A172 (cell line): Measurements from ENCODE around the gene ELOVL6. TPM values are rescaled to one million over a fixed set of nuclear protein-coding genes. Genes with fewer than 3 reads are reported as not detected.
"Not testable (repeated sequence)": the region's sequence is repeated elsewhere in the genome, so short reads cannot be mapped to it uniquely, and the experiment has no call there.

ENCODE experiments used
- DNase-seq: peaks from one replicate; pipeline ENCODE4 v3.0.0-alpha.2; 2015; ENCODE audit warnings: low spot score
- total RNA-seq: library from RNA; depleted of rRNA; stranded (reverse); fragments of >200 nt; shearing (Covaris generic); gene quantifications from 2 replicates; pipeline ENCODE4 v1.2.3, GENCODE V29; 2014

ELOVL6 gene
- total RNA-seq, 1 experiment from 2014 or later: 7.8 TPM

DNA sequence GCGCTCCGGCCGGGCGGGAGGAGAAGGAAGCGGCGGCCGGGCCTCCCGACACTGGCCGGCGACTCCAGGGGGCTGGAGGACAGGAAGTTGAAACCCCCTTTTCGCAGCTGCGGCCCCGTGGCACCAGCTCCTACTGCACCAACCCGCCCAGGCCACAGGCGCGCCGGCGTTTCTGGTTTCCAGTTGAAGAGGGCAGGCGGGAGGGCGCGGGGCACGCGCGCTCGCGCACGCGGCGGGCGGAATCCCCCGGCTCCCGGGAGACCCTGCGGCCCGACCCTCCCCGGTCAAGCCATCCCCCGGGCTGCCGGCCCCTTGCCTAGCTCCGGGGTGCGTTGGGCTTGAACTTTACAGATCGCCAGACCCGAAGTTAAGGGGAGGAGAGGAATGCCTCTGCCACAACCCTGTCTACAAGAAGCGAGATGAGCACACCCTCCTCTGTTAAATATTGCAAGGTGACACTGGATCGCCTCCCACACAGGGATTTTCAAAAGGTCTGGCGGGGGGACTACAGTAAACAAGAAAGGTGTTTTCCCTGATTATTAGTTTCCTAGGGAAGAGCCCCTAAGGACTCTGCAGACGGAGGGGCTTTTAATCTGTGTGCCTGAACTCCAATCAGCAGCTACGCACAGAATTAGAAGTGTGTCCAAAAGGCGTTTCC, 1.4 kb downstream of the ELOVL6 start:
- peak; percentile 16 for DNase-seq

GRCh38 chr4:110196206-110196870, 2.1 kb downstream of the ELOVL6 start:
- DNase-seq: peak; percentile 21

GRCh38 chr4:110195561-110196205, 2.7 kb downstream of the ELOVL6 start:
- no peak for DNase-seq

GRCh38 chr4:110193822-110194761, 4.3 kb downstream of the ELOVL6 start:
- peak; percentile 95 for DNase-seq

- not testable (repeated sequence) for DNase-seq
Observed at GRCh38 chr4:110193287-110193686, 5.1 kb downstream of the ELOVL6 start.

GRCh38 chr4:110190249-110190648, 8.2 kb downstream of the ELOVL6 start:
- no peak for DNase-seq

- no peak for DNase-seq
Observed at GRCh38 chr4:110188113-110188512, 10.3 kb downstream of the ELOVL6 start.

GRCh38 chr4:110184791-110185155, 13.6 kb downstream of the ELOVL6 start:
- DNase-seq: no peak

- peak; percentile 57 for DNase-seq
Observed at GRCh38 chr4:110184140-110184790, 14.2 kb downstream of the ELOVL6 start.

GRCh38 chr4:110183643-110184042, 14.8 kb downstream of the ELOVL6 start:
- no peak for DNase-seq

DNA sequence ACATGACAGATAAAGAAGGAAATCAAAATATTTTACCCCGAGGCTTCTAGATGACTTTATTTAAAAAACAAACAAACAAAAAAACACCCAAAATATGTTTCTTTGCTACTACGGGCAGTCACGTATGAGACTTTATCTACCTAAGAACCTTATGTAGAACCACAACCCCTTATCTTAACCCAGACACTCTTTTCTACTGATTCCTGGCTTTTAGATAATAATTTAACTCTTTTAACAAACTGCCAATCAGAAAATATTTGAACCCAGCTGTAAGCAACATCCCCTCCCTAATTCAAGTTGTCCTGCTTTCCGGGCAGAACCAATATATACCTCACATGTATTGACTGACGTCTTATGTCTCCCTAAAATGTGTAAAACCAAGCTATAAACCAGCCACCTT, 15.4 kb downstream of the ELOVL6 start:
- DNase-seq: no peak

DNA sequence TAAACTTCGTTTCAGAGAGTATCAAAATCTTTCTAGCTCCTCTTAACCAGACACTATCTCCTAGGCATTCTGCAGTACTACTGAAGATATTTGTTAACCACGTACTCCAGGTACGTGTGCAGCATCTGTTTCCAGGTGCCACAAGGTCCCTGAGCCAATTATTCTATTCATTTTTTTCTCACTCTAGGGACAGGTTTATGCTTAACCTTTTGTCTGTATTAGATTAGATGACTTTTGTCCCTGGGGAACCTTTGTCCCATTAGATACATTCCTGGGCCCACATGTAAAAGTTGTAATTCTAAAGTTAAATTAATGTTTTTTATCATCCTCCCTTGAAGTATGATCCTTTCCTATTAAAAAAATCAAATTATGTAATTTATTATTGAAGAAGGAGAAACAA, 16.5 kb downstream of the ELOVL6 start:
- DNase-seq: no peak

- no peak for DNase-seq
Observed at GRCh38 chr4:110175634-110176033, 22.8 kb downstream of the ELOVL6 start.

GRCh38 chr4:110172972-110173371, 25.4 kb downstream of the ELOVL6 start:
- no peak for DNase-seq

DNA sequence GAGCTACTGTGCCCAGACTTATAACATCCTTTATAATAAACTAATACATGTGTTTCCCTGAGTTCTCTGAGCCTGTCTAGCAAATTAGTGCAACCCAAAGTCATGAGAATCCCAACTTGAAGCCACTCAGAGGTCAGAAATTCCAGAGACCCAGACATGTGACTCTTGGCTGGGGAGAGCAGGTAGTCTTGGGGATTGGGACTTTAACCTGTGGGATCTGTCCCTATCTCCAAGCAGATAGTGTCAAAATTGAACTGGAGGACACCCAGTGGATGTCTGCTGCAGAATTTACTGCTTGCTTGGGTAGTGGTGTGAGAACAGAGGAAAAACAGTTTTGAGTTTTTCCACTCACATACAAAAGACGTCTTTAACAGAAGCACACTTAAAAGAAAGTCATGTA, 26.4 kb downstream of the ELOVL6 start:
- DNase-seq: no peak

- no peak for DNase-seq
Observed at GRCh38 chr4:110170861-110171260, 27.6 kb downstream of the ELOVL6 start.

GRCh38 chr4:110165382-110166286, 32.8 kb downstream of the ELOVL6 start:
- peak; percentile 84 for DNase-seq

DNA sequence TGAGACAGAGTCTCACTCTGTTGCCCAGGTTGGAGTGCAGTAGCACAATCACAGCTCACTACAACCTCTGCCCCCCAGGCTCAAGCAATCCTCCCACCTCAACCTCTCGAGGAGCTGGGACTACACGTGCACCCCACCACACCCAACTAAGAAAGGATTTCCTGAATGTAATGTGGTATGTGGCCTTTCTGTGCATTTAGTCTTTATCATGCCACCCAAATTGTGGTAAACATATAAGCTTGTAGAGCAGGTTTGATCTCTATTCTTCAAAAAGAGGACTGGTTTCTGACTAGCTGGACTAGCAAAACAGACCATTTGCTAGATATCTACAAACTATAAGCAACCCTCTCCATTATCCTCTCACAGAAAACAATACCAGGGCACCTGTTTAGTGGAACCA, 33.6 kb downstream of the ELOVL6 start:
- no peak for DNase-seq

DNA sequence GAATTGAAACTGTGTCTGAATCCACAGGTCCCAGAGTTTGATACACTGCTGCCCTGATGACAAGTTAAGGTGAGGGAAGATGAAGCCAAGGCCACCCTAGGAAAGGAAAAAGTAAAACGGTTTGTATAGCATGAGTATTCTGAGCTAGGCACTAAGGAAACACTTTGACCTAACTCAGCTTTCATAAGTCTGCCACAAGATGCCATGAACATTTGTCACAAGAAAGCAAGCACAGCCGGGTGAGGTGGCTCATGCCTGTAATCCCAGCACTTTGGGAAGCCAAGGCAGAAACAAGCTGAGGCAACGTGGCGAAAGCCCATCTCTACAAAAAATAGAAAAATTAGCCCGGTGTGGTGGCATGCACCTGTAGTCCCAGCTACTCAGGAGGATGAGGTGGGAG, 34.2 kb downstream of the ELOVL6 start:
- DNase-seq: peak; percentile 36

- peak; percentile 78 for DNase-seq
Observed at GRCh38 chr4:110163327-110164069, 34.9 kb downstream of the ELOVL6 start.
